Fibroblast of skin of right biceps (primary cell): ENCODE measurements around the gene PRG2.

Source experiments
- DNase-seq: peaks from one replicate; pipeline ENCODE4 v3.0.0-alpha.2; 2013

PRG2 gene, protein sequence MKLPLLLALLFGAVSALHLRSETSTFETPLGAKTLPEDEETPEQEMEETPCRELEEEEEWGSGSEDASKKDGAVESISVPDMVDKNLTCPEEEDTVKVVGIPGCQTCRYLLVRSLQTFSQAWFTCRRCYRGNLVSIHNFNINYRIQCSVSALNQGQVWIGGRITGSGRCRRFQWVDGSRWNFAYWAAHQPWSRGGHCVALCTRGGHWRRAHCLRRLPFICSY

DNA sequence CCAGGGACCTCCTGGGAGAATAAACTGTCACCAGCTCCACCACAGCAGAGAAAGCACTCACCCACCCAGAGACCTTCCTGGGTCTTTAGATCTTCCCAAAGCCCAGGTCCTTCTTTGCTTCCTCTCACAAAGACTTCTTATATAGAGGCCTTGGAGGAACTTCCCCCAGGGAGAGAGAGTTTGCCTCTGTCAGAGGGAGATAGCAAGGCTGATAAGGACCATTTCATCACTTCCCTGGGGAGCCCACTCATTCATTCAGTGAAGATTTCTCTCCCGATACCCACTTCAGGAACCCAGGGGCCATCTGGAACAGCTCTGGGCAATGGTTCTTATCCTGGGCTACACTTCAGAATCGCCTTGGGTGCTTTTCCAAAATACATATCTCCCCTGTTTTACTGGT, at the start of gene PRG2:
Gene PRG2, minus strand, starts transcription at position 116 of the 400 bp plus-strand sequence. CDS start 706 bp downstream, outside the sequence.
- no peak for DNase-seq

DNA sequence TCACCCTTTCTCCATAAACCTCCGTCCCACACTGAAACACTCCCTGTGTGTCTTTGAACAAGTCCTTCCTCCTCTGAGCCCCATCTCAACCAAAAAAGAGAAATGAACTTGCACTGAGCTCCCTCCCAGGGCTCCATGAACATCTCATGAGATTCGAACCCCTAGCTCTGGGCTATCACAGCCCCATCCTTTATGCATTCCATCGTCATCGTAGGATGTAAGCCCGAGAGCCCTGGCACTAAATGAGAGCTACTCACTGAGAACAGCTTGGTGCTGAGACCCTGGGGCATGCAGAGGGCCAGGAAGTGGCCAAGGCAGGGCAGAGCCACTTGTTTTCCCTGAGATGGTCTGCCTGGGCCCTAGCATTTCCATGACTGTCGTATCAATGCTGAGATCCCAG, 49.3 kb upstream of the PRG2 start:
- DNase-seq: no peak

DNA sequence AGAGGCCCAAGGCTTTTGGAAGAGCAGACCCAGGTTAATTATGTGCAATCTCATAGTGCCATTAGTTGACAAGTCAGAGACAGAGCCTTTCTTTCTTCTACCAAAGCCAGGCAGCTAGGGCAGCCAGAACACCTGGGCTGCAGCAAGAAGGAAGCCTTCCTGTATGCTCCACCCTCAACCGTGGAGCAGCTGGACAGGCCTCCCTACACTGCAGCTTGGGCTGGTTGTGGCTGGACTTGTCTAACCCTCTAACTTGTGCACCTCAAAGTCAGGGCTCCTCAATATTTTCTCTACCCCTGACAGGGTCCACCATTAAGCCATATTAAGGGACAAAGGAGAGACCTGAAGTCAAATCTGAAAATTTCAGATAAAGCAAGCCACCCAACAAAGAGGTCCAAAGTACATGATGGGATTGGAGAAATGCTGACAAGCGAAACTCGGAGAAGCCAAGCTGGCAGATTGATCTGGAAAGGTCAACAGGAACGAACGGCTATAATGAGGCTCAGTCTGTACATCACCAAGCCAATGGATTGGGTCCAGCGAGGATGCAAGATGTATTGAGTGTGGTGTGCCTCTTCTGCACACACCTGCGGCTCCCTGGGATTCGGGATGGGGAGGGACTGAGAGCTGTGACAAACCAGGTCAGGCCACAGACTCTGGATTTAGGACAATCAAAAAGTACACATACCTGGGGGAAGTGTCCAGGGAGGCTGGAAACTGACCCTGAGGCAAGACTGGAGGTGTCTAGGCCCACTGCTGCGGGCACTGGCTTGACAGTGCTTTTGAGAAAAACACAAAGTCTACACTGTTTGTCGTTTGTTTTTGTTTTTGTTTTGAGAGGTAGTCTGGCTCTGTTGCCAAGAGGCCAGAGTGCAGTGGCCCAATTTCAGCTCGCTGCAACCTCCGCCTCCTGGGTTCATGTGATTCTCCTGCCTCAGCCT, 48.2 kb upstream of the PRG2 start:
- no peak for DNase-seq

DNA sequence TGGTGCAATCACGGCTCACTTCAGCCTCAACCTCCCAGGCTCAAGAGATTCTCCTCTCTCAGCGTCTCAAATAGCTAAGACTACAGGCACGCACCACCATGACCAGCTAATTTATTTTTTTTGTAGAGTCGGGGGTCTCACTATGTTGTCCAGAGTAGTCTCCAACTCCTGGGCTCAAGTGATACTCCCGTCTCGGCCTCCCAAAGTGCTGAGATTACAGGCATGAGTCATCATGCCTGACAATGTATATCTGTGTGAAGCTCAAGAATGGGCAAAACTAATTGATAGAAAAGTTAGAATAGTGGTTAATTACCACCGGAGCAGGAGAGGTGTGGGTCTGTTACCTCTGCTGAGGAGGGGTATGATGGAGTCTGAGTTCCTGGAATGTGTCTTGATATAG, 45.6 kb upstream of the PRG2 start:
- DNase-seq: no peak

DNA sequence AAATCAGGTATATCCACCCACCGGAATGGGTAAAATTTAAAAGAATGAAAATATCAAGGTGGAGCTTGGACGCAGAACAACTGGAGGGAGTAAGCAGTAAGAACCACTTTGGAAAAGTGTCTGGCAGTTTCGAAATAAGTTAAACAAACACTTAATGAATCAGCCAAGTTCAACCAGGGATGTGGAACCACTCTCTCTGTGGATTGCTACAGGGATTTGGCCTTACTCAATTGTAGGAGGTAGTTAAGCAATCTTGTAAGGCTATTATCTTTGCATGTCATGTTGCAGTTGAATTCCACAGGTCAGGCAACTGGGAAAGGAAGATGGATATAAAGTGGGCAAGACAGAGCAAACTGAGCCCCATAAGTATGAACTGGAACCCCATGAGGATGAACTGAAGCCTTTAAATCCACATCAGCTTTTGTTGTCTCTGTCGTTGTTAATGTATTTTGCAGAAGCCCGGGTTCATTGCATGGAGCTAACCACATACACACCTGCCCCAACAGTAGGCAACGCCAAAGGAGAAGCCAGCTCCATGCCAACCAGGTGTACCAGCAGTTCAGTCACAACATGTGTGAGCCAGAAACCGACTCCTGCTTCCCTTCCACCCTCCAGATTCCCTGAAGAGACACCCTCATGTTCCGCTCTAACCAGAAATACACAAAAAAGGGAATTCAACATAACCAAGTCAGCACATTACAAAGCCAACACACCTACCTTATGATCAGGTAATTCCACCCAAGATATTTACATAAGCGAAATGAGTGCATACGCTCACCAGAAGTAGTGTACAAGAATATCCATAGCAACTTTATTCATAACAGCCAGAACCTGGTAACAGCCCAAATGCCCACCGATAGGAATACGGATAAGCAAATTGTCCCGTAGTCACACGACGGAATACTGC, 44.4 kb upstream of the PRG2 start:
- peak; percentile 88 for DNase-seq

DNA sequence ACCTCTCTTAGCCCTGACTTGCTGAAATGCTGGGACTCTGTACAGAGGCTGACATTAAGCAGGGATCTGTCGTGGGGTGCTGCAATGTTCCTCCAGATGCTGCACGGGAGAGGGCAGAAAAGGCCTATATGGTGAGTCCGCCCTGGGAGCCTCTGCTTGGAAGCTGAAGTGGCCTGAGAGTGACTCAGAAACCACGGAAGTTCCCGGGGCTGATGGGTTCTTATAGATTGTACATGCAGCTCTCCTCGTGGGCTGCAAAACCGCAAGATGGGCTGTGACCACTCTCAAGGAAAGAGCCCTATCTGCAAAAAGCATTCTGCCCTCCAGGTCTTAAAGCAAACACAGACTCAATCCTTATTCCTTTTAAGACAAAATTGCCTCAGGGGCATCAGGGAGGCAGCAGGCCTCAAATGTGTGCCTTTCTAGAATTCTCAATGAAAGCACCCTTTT, 42.3 kb upstream of the PRG2 start:
- DNase-seq: peak; percentile 81

DNA sequence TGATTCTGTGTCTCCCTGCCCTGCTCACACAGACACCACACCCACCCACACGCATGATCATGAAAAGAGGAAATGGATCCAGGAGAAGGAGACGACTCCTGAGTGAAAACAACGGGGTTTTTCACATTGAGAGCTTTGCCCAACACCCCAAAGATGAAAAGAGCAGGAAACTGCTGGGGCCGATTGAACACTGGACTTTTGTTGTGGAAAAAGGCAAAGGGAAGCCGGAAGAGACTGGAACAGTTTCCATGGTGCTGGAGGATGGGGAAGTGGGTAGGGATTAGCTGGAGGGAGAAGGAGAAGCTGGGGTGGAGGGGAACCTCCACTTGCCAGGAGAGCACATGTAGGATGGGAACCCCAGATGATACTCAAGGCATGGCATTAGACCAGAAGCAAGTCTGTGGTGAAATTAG, 41.7 kb upstream of the PRG2 start:
- no peak for DNase-seq

DNA sequence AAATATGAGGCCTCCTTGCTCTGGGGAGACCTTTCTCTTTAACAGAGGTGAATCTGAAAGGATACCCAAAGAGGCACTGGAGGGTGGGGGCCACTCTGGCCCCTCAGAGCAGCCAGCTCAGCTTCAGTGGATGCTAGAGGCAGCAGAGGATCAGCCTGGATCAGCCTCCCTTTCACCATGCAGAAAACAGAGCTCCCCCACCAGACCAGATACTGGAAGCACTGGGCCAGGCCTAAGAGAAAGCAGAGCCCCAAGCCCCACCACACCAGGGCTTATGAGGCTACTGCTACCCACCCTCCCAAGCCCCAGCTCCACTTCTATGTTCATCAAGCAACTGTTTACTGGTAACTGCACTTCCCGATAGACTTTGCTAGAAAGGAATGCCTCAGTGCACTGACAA, 40.5 kb upstream of the PRG2 start:
- no peak for DNase-seq

DNA sequence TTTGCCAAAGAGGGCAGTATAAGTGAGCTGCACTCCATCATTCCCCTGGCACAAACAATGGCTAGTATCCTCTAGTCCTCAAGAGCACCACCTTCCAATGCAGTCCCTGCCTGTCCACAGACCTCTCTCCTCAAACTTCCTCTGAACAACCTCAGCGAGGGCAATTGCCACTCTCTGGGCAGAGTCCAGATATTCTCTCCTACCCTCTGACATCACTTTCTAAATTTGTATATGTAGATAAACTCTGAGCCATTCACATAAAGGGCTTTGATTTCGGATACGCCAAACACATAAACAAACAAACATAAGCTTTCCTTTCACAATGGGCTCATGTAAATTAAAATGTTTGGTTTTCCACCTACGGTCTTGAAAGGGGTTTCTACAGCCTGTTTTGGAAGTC, 39.5 kb upstream of the PRG2 start:
- no peak for DNase-seq

DNA sequence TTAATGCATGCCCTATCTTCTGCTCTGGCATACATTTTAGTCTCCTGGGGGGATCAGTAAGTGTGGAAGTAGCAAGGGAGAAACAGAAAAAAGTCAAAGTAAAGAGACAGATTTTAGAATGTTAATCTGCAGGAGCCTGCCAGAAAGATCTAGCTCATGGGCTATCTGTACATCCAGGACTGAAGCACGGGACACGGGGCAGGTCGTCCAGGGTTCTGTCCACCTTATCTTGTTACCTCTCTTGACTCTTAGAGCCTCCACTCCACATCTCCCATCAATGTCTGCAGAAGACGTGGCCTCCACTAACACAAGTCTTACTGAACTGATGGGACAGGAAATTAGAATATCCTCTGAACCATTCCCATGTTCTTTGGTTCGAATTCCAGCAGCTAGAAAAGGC, 38.2 kb upstream of the PRG2 start:
- DNase-seq: no peak

DNA sequence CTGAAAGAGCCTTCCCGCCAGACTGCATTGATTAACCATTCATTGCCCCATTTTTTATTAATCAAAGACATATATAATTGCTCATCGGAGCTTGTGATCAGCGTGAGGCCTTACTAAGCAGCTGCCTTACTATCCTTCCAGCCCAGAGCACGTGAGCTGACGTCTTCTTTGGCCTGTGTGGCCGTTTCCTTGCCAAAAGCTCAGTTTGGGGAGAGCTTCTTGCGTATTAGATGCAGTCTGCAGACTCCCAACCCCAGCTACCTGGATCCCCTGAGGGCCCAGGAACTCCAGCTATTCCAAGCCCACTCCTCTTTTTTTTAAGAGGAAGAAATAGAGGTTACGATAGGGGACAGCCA, 37.3 kb upstream of the PRG2 start:
- DNase-seq: no peak

DNA sequence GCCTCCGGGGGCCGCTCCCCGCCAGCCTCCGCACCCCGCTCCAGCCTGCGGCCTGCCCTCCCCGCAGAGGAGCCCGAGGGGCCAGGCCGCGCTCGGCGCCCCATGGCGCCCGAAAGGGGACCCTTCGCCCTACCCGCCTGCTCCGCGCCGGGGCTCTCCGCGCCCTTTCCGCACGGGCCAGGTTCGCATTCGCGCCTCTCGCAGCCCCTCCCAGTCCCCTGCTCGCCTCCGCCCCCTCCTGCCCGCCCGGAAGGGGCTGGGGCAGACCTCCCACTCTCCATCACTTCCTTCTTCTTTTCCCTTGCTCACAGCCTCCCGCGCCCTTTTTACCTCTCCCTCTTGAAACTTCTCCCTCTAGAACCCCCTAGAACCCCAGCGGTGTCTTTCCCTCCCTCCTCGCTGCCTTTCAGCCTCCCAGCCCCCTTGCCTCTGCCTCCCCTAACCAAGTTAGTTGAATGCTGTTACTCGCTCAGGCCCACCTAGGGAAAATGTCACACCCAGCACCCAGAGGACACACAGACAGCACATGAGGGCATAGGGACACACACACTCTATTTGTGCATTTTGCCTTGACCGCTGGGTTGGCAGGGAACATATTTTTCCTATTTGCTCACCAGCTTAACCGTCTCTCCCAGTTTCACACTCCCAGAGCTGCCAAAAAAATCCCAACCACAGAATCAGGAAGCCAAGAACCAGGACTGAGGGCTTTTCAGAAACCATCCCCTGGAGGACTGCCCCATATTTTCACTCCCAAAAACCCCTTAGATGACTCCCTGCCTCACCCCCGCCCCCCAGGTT, 36.7 kb upstream of the PRG2 start, which contains the start of gene SLC43A3:
Gene SLC43A3, minus strand, starts transcription at position 193 of the 798 bp plus-strand sequence. CDS start 949 bp downstream, outside the sequence.
- peak; percentile 95 for DNase-seq

DNA sequence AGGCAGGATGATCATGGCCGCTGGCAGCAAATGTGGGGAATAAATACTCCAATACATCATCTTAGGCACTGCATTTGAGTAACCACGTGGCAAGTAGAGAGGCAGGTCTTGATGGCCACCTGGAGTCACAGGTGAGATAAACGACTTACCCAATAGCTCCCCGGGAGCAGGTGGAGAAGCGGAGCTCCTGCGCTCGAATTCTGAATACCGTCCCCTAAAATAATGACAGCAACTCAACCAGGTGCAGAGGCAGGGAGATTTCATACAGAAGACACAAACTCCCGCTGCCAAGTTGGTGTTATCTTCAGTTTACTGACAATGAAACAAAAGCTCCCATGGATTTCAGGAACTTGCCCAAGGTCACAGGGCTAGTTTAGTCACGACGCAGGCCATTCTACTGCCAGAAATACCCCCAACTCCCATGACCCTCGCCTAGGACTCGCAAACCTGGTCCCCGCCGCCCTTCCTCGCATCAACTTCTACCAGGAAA, 36.0 kb upstream of the PRG2 start:
- DNase-seq: no peak

DNA sequence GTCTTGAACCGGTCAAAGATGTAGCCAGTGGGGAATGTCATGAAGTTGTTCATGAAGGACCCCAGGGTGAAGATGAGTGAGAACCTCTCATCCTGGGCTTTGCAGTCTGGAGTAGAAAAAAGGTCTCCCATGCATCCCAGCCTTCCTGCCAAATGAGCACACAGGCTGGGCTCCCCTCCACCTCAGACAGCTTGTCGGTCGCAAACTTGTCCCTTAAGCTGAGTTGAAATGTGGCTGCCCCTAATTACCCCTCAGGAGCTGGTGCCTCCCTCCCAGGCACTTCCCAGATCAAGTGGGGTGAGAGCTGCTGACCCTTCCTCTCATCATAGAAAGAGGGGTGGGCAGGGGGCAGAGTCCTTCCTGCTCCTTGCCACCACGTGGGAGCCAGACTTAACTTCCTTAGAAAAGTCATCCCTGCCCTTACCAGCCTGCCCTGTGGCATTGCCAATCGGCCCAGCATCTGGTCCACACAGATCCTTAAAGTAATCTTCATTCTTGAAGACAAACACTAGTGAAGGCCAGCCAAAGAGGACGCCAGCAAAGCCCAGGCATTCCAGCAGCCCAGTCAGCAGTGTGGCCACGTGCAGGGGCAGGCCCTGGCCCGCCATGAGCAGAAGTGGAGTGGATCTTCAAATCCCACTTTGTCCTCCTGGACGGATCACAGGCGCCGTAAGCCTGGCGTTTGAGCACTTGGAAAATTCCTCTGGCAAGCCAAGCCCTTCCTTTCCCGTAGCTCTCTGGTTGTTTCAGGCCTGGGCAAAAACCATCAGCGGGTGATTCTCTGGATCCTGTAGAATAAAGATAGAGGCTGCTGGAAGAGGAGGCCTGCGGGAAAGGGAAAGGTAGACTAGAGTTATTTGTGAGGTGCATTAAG, 35.4 kb upstream of the PRG2 start:
- DNase-seq: peak; percentile 22

DNA sequence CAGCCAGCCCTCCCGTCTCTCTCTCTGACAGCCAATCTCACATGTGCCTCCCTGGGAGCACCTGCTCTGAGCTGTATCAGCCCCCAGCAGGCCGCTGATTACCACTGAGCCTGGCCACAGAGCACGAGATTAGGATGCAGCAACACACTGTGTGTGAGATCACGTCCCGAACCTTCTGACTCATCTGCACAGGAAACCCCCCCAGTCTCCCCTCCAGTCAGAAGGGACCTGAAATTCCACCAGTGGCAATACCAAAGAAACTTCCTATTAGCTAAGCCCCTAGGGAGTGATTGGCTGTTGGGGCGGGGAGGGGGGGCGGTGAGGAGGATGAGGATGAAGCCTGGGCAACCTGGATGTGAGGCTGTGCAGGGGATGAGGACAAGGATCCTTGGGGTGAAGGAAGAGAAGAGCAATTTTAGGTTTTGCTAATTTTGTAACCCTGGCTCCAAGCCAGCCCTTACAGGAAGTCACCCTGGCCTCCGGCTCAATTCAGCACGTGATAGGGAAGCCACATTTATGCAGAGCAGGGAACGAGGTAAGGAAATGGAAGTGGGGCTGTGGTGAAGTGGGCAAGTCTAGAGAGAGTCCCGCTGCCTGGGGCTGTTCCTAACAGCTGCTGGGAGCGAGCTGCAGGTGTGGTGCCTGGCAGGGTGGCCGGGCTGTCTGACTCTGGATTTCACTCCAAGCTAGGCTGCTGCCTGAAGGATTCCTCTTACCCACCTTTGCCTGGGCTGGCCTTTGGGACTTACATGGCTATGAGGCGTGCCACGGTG, 34.5 kb upstream of the PRG2 start:
- DNase-seq: peak; percentile 93

DNA sequence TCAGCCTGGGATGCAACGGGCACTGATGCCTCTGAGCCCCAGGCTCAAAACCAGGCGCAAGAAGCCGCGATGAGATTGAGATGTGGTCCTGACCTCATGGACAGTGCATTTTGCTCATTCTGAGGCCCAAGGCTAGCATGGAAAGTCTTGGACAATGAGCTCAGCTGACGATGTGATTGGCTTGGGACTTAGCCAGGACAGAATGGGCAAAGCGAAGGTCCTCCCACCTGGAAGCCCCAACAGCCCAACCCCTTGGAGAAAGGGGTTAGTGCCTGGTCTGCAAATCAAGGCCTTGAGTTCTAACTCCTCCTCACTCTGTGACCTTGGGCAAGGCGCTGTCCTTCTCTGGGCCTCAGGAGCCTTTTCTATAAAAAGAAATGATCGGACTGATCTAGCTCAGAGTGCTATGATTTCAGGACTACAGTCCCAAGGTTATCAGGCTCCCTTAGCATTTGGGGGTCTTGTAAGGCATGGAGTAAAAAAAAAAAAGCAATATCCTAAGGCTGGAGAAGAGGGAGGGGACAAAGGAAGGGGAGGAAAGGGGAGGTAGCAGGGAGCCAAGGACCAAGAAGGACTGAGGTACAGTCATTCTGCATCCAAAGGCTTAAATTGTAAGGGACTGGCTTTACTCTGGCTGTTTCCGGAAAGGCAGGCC, 33.8 kb upstream of the PRG2 start:
- DNase-seq: no peak

DNA sequence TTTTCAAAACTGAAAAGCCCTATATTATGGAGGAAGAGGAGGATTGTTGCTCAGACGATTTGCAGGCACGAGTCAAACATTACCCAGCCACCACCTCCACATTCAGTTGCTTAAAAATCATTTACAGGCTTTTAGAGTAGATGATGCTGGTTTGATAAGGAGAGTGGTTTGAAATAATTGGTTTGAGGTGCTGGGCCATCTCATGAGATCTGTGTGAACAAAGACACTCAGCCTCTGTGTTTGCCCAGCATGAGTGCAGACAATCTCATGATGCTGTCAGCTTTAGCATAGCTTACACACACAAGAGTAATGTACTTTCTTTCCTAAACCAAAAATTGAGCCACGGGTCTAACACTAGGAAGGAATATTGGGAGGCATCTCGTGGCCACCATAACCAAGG, 32.2 kb upstream of the PRG2 start:
- no peak for DNase-seq

DNA sequence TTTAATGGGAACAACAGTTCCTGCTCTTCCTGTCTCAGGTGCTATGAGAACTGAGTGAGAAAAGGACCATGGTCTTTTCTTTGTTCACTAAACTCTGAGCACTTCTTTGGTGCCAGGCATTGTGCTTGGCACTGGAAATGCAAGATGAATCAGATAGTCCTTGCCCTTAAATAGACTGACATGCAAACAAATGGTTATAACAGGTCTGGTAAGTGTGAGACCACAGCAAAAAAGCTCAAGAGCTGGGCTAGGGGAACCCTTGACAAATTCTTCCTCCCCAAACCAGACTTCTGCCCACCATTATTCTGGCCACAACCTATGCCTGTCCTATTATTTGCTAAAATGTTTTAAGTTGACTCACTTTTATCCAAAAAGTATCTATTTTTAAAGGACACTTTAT, 31.4 kb upstream of the PRG2 start:
- DNase-seq: no peak

DNA sequence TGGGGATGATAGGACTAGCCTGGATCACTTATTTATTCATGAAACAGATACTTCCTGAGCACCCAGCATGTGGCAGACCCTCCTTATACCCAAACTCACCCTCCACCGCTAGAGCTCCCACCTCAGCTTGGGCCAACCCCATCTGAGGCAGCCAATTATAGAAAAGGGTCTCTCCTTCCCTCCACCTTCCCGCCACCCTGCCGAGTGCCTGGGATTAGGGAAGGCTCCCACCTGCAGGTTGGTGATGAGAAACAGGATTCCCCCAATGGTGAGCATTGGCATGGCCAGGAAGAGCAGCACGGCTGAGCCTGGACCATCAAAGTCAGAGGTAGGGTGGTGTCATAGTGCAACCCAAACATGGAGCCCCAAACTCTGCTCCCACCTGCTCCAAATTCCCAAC, 30.6 kb upstream of the PRG2 start:
- no peak for DNase-seq

DNA sequence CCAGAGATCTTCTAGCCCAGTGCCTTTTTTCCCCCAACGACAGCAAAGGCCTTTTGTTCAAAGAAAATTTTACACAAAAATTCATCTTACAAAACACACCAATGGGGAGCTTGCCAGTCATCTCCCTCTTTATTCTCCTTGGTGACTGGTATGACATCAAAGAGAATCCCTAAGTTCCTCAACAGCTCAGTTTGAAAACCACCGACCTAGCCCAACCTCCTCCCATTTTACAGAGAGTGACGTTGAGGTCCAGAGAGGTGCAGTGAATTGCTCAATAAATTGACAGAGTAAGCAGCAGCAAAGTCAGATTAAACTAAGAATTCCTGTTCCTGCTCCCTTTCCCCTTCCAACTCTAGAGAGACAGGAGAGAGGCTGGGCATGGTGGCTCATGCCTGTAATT, 28.7 kb upstream of the PRG2 start:
- no peak for DNase-seq
